ENCODE measurements around the gene PARP8.

Gene PARP8

DNA sequence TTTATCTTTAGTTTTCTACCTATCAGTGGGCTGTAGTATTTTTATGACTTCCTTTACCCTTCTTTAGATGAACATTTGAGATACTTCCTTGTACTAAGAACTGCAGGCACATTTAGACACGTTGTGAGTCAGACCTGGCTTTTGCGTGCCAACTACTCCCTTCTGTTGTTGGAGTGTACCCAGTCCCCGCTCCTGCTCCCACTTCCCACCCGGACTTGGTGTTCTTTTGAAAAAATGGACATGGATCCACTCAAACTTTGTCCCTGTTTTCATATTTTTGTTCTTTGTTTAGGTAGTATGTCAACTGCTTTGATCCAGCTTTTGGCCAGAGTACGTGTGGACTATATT is 60.7 kb downstream of the PARP8 start:
- Histone ChIP-seq H3K4me3 (ENCODE audit: low read length) (no peak overlapping the region), H3K4me1 (ENCODE audit: insufficient read depth, low read length) (peaks cover 20% of the 10 kb centered on the region), H3K9me3 (ENCODE audit: insufficient read depth, low read depth, low read length) (no peaks in the 10 kb centered on the region), H3K36me3 (ENCODE audit: insufficient read depth, low read length) (no peaks in the 10 kb centered on the region), H3K9ac (ENCODE audit: low read depth, low read length) (no peak overlapping the region), H3K27me3 (ENCODE audit: insufficient read depth, low read length) (no peaks in the 10 kb centered on the region), H3K27ac (ENCODE audit: low read depth, low read length) (no peak overlapping the region)
- 77% methylated on average over 5 of the region's 5 CpGs for WGBS

- Histone ChIP-seq H3K4me1 (ENCODE audit: insufficient read depth, low read length) (peaks cover 14% of the 10 kb centered on the region), H3K4me3 (ENCODE audit: low read length) (no peak overlapping the region), H3K9me3 (ENCODE audit: insufficient read depth, low read depth, low read length) (no peaks in the 10 kb centered on the region), H3K9ac (ENCODE audit: low read depth, low read length) (no peak overlapping the region), H3K27ac (ENCODE audit: low read depth, low read length) (no peak overlapping the region), H3K27me3 (ENCODE audit: insufficient read depth, low read length) (no peaks in the 10 kb centered on the region), H3K36me3 (ENCODE audit: insufficient read depth, low read length) (no peaks in the 10 kb centered on the region)
- 100% methylated on average over 2 of the region's 2 CpGs for WGBS
Observed at GRCh38 chr5:50727845-50728244, 61.4 kb downstream of the PARP8 start.

DNA sequence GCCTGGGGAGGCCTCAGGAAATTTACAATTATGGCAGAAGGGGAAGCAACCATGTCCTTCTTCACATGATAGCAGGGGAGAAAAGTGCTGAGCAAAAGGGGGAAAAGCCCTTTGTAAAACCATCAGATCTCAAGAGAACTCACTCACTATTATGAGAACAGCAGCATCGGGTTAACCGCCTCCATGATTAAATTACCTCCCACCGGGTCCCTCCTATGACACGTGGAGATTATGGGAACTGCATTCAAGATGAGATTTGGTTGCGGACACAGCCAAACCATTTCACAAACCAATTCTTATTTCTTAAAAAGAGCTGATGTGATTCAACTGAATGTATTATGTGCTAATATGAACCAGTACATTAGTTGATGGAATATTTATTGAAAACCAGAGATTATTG is 63.9 kb downstream of the PARP8 start:
- H3K9ac ChIP-seq (ENCODE audit: low read depth, low read length) = no peak overlapping the region
- 59% methylated on average over 4 of the region's 5 CpGs for WGBS
- no peak overlapping the region for H3K27ac ChIP-seq (ENCODE audit: low read depth, low read length)

GRCh38 chr5:50730841-50731240 is 64.4 kb downstream of the PARP8 start:
- Histone ChIP-seq H3K9ac (ENCODE audit: low read depth, low read length) (no peak overlapping the region), H3K9me3 (ENCODE audit: insufficient read depth, low read depth, low read length) (no peaks in the 10 kb centered on the region)

More for the DNA sequence above, 63.9 kb downstream of the PARP8 start:
- Histone ChIP-seq H3K4me3 (ENCODE audit: low read length) (no peak overlapping the region), H3K36me3 (ENCODE audit: insufficient read depth, low read length) (no peaks in the 10 kb centered on the region), H3K9me3 (ENCODE audit: insufficient read depth, low read depth, low read length) (no peaks in the 10 kb centered on the region), H3K4me1 (ENCODE audit: insufficient read depth, low read length) (peaks cover 14% of the 10 kb centered on the region), H3K27me3 (ENCODE audit: insufficient read depth, low read length) (no peaks in the 10 kb centered on the region)

DNA sequence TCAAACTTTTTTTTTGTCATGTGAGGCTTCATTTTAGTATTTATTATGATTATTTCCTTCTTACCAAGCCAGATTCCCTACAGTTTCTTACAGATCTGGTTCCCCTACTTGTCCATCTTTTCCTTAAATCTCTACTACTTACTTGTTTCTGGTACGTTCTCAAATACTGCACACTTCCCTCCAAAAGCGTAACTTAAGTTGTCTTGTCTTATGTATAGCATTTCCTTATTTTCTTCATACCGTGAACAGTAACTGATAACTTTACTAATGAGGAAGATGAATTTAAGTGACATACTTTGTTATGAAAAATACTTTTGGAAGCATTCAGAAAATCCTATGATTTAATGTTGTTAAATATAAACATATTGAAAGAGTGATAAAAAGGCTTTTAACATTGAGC is 67.3 kb downstream of the PARP8 start:
- no peak overlapping the region for H3K27ac ChIP-seq (ENCODE audit: low read depth, low read length)
- no peak overlapping the region for H3K9ac ChIP-seq (ENCODE audit: low read depth, low read length)

More at GRCh38 chr5:50730841-50731240, 64.4 kb downstream of the PARP8 start:
- no peak overlapping the region for H3K4me3 ChIP-seq (ENCODE audit: low read length)
- H3K4me1 ChIP-seq (ENCODE audit: insufficient read depth, low read length) = peaks cover 19% of the 10 kb centered on the region
- H3K27ac ChIP-seq (ENCODE audit: low read depth, low read length) = no peak overlapping the region
- no peaks in the 10 kb centered on the region for H3K36me3 ChIP-seq (ENCODE audit: insufficient read depth, low read length)
- 93% methylated on average over 4 of the region's 4 CpGs for WGBS
- no peaks in the 10 kb centered on the region for H3K27me3 ChIP-seq (ENCODE audit: insufficient read depth, low read length)

DNA sequence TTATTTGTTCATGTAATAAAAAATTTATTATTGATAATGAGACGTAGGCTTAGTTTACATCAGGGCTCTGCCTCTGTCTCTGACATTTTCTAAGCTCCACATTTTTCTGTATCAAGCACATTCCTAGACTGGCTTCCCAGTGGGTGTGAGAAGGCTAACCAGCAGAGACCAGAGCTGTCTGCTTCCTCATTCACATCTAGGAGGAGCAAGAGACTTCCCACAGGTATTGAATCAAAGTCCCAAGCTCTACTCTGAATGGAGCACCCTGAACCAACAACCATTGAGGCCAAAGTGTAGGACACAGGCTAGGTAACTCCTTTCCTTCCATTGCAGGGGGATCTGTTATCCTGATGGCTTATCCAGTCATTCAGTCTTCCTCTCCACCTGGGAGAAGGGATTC is 72.4 kb downstream of the PARP8 start:
- Histone ChIP-seq H3K9ac (ENCODE audit: low read depth, low read length) (no peak overlapping the region), H3K4me1 (ENCODE audit: insufficient read depth, low read length) (peaks cover 29% of the 10 kb centered on the region), H3K9me3 (ENCODE audit: insufficient read depth, low read depth, low read length) (no peaks in the 10 kb centered on the region), H3K27ac (ENCODE audit: low read depth, low read length) (no peak overlapping the region), H3K27me3 (ENCODE audit: insufficient read depth, low read length) (no peaks in the 10 kb centered on the region), H3K4me3 (ENCODE audit: low read length) (no peak overlapping the region), H3K36me3 (ENCODE audit: insufficient read depth, low read length) (no peaks in the 10 kb centered on the region)
- WGBS = 100% methylated on average over 1 of the region's 1 CpG

More for the DNA sequence above, 67.3 kb downstream of the PARP8 start:
- Histone ChIP-seq H3K4me1 (ENCODE audit: insufficient read depth, low read length) (peaks cover 31% of the 10 kb centered on the region), H3K36me3 (ENCODE audit: insufficient read depth, low read length) (no peaks in the 10 kb centered on the region), H3K27me3 (ENCODE audit: insufficient read depth, low read length) (no peaks in the 10 kb centered on the region), H3K9me3 (ENCODE audit: insufficient read depth, low read depth, low read length) (no peaks in the 10 kb centered on the region), H3K4me3 (ENCODE audit: low read length) (no peak overlapping the region)
- WGBS = 95% methylated on average over 2 of the region's 3 CpGs

GRCh38 chr5:50740832-50741231 is 74.4 kb downstream of the PARP8 start:
- H3K9me3 ChIP-seq (ENCODE audit: insufficient read depth, low read depth, low read length) = no peaks in the 10 kb centered on the region
- WGBS = 78% methylated on average over 1 of the region's 4 CpGs
- no peak overlapping the region for H3K4me3 ChIP-seq (ENCODE audit: low read length)
- H3K36me3 ChIP-seq (ENCODE audit: insufficient read depth, low read length) = no peaks in the 10 kb centered on the region
- peaks cover 34% of the 10 kb centered on the region for H3K4me1 ChIP-seq (ENCODE audit: insufficient read depth, low read length)
- no peaks in the 10 kb centered on the region for H3K27me3 ChIP-seq (ENCODE audit: insufficient read depth, low read length)
- H3K9ac ChIP-seq (ENCODE audit: low read depth, low read length) = no peak overlapping the region
- no peak overlapping the region for H3K27ac ChIP-seq (ENCODE audit: low read depth, low read length)

DNA sequence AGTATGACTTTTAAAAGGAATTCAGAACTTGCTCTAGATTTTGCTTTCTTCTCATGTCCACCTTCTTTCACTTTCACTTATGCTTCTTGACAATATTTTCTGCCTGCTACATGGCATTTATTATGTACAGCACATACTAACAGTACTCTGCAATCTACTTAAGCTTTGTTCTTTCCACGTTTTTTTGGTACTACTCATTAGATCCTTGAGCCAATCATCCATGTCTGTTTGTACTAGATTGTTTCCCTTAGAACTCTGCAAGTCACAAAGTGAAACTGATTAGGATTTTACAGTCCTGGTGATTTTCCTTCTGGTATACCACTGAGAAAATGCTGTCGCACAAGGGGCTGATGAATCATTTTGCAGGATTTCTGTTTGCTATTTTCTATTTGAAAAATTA is 78.3 kb downstream of the PARP8 start:
- Histone ChIP-seq H3K4me1 (ENCODE audit: insufficient read depth, low read length) (peaks cover 18% of the 10 kb centered on the region), H3K27me3 (ENCODE audit: insufficient read depth, low read length) (no peaks in the 10 kb centered on the region), H3K36me3 (ENCODE audit: insufficient read depth, low read length) (no peaks in the 10 kb centered on the region), H3K4me3 (ENCODE audit: low read length) (no peak overlapping the region), H3K27ac (ENCODE audit: low read depth, low read length) (no peak overlapping the region), H3K9ac (ENCODE audit: low read depth, low read length) (no peak overlapping the region), H3K9me3 (ENCODE audit: insufficient read depth, low read depth, low read length) (no peaks in the 10 kb centered on the region)
- WGBS = 86% methylated on average over 2 of the region's 2 CpGs

- WGBS = 97% methylated on average over 2 of the region's 3 CpGs
- Histone ChIP-seq H3K36me3 (ENCODE audit: insufficient read depth, low read length) (no peaks in the 10 kb centered on the region), H3K9ac (ENCODE audit: low read depth, low read length) (no peak overlapping the region), H3K27ac (ENCODE audit: low read depth, low read length) (no peak overlapping the region), H3K9me3 (ENCODE audit: insufficient read depth, low read depth, low read length) (no peaks in the 10 kb centered on the region), H3K27me3 (ENCODE audit: insufficient read depth, low read length) (no peaks in the 10 kb centered on the region), H3K4me3 (ENCODE audit: low read length) (no peak overlapping the region), H3K4me1 (ENCODE audit: insufficient read depth, low read length) (peaks cover 18% of the 10 kb centered on the region)
Observed at GRCh38 chr5:50745221-50745910, 78.9 kb downstream of the PARP8 start.

DNA sequence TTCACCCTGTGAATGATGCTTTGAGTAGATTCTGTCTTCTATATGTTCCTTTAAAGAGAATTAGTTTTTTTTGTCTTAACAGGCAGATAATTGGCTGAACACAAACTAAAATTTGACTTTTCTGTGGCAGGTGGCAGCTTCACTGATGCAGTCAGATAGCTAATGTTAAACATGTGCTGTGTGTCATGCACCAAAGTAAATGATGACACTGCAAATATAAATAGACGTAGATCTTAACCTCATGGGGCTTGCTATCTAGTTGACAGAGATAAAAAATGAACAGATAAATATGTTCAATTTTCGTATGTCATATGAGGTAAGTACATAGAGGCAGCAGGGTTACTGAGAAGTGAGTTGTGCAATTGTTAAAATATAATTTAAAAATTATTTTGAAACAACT is 82.7 kb downstream of the PARP8 start:
- H3K9me3 ChIP-seq (ENCODE audit: insufficient read depth, low read depth, low read length) = no peaks in the 10 kb centered on the region
- H3K9ac ChIP-seq (ENCODE audit: low read depth, low read length) = no peak overlapping the region
- H3K27ac ChIP-seq (ENCODE audit: low read depth, low read length) = no peak overlapping the region
- H3K4me3 ChIP-seq (ENCODE audit: low read length) = no peak overlapping the region
- H3K4me1 ChIP-seq (ENCODE audit: insufficient read depth, low read length) = peaks cover 8% of the 10 kb centered on the region
- H3K36me3 ChIP-seq (ENCODE audit: insufficient read depth, low read length) = peaks cover 3% of the 10 kb centered on the region; the same call in 1 of the 2 replicates
- WGBS = 75% methylated on average over 2 of the region's 2 CpGs
- no peaks in the 10 kb centered on the region for H3K27me3 ChIP-seq (ENCODE audit: insufficient read depth, low read length)

DNA sequence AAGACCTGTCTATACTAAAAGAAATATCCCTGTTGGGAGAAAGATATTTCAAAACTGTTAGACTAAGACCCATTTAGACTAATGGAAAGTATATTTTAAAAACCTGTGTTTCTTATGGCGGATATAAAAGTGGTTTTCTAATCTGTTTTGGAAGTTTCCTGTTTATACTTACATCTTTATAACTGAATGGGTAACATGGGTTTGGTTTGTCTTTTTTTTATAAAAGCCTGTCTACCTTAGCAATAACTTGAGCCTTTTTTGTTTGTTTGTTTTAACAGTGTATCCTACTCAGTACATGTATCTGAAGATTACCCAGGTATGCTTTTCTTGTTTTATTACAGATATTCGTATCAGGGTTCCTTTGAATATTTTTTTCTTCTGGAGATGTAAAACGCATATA is 83.4 kb downstream of the PARP8 start:
- no peak overlapping the region for H3K27ac ChIP-seq (ENCODE audit: low read depth, low read length)
- no peaks in the 10 kb centered on the region for H3K9me3 ChIP-seq (ENCODE audit: insufficient read depth, low read depth, low read length)
- no peaks in the 10 kb centered on the region for H3K27me3 ChIP-seq (ENCODE audit: insufficient read depth, low read length)
- no peak overlapping the region for H3K4me3 ChIP-seq (ENCODE audit: low read length)
- H3K4me1 ChIP-seq (ENCODE audit: insufficient read depth, low read length) = peaks cover 8% of the 10 kb centered on the region
- WGBS = 96% methylated on average over 2 of the region's 3 CpGs
- no peak overlapping the region for H3K9ac ChIP-seq (ENCODE audit: low read depth, low read length)
- H3K36me3 ChIP-seq (ENCODE audit: insufficient read depth, low read length) = peaks cover 3% of the 10 kb centered on the region; the same call in 1 of the 2 replicates

All from HUES64 (cell line).